Activated naive CD4-positive, alpha-beta T cell treated with anti-CD3 and anti-CD28 coated beads, Interleukin-2, amount 50 U/mL, for 72 hours (primary cell): ENCODE data around the gene FBRS. TPM values are rescaled to one million over a fixed set of nuclear protein-coding genes. Genes with fewer than 3 reads are reported as not detected.

ENCODE experiments used
- ATAC-seq, 2 donors: fragments of 150-1000 bp; cut with Tn5 transposase; 2 replicates each; pipeline ENCODE4 v1.10.0; 2021; ENCODE audit warnings: mild to moderate bottlenecking in 2 of 2, moderate library complexity in 2 of 2
- DNase-seq, 2 donors: peaks; one replicate each; pipeline ENCODE4 v3.0.0; 2021 to 2022; ENCODE audit warnings: low spot score in 2 of 2
- H3K27ac Mint-ChIP-seq, 2 donors: one replicate each; pipeline ENCODE4 v1.8.0; 2022; ENCODE audit warnings: mild to moderate bottlenecking in 2 of 2, mixed read lengths in 2 of 2
- H3K36me3 Mint-ChIP-seq, 2 donors: one replicate each; pipeline ENCODE4 v1.8.0; 2022; ENCODE audit warnings: mixed read lengths in 2 of 2
- H3K9me3 Mint-ChIP-seq, 2 donors: one replicate each; pipeline ENCODE4 v1.8.0; 2022; ENCODE audit warnings: mixed read lengths in 2 of 2
- total RNA-seq, 2 donors: library from RNA; stranded (reverse); gene quantifications; one replicate each; pipeline ENCODE4 v1.2.3, GENCODE V29; 2022

The FBRS gene
- total RNA-seq, 2 donors from 2014 or later = 104 to 117 TPM

- Mint-ChIP-seq H3K36me3 (peaks cover 33 to 51% of the 10 kb centered on the region in 2 donors), H3K9me3 (no peaks in the 10 kb centered on the region)
Observed at GRCh38 chr16:30656974-30657865, 1.0 kb upstream of the FBRS start.

GRCh38 chr16:30658731-30659506 lies 688 bp downstream of the FBRS start:
- H3K27ac Mint-ChIP-seq = peak overlapping the region; percentile 93 to 100
- ATAC-seq = peak; percentile 1 to 49
- peak; percentile 77 to 97 for DNase-seq

More at GRCh38 chr16:30656974-30657865, 1.0 kb upstream of the FBRS start:
- ATAC-seq (no peak), DNase-seq (no peak)
- peak overlapping the region; percentile 93 to 94 for H3K27ac Mint-ChIP-seq

GRCh38 chr16:30659507-30660423 lies 1.5 kb downstream of the FBRS start:
- Mint-ChIP-seq H3K27ac (peak overlapping the region; percentile 87 to 96), H3K9me3 (no peaks in the 10 kb centered on the region), H3K36me3 (peaks cover 37 to 59% of the 10 kb centered on the region in 2 donors)
- DNase-seq = peak in 1 of 2 donors; percentile 51
- no peak for ATAC-seq

More at GRCh38 chr16:30658731-30659506, 688 bp downstream of the FBRS start:
- H3K36me3 Mint-ChIP-seq = peaks cover 37 to 58% of the 10 kb centered on the region in 2 donors
- H3K9me3 Mint-ChIP-seq = no peaks in the 10 kb centered on the region

- DNase-seq = peak; percentile 75 to 79
- peak; percentile 17 to 29 for ATAC-seq
- H3K9me3 Mint-ChIP-seq = no peaks in the 10 kb centered on the region
- peaks cover 37 to 51% of the 10 kb centered on the region in 2 donors for H3K36me3 Mint-ChIP-seq
- peak overlapping the region; percentile 96 to 98 for H3K27ac Mint-ChIP-seq
Observed at GRCh38 chr16:30660424-30661261, 2.4 kb downstream of the FBRS start.

- Mint-ChIP-seq H3K9me3 (no peaks in the 10 kb centered on the region), H3K27ac (peak overlapping the region in 1 of 2 donors; percentile 96), H3K36me3 (peaks cover 37 to 42% of the 10 kb centered on the region in 2 donors)
- ATAC-seq (no peak), DNase-seq (no peak)
Observed at GRCh38 chr16:30662449-30662848, 4.2 kb downstream of the FBRS start.

GRCh38 chr16:30663038-30663437 lies 4.8 kb downstream of the FBRS start:
- peak overlapping the region; percentile 92 to 96 for H3K27ac Mint-ChIP-seq
- ATAC-seq = no peak
- H3K36me3 Mint-ChIP-seq = peaks cover 37 to 48% of the 10 kb centered on the region in 2 donors
- no peak for DNase-seq
- H3K9me3 Mint-ChIP-seq = no peaks in the 10 kb centered on the region

- DNase-seq (no peak), ATAC-seq (no peak)
- Mint-ChIP-seq H3K27ac (peak overlapping the region; percentile 92 to 96), H3K9me3 (no peaks in the 10 kb centered on the region), H3K36me3 (peaks cover 32 to 48% of the 10 kb centered on the region in 2 donors)
Observed at GRCh38 chr16:30663820-30664219, 5.6 kb downstream of the FBRS start.

- H3K36me3 Mint-ChIP-seq = peaks cover 31 to 46% of the 10 kb centered on the region in 2 donors
- no peak overlapping the region for H3K27ac Mint-ChIP-seq
- ATAC-seq (no peak), DNase-seq (no peak)
- no peaks in the 10 kb centered on the region for H3K9me3 Mint-ChIP-seq
Observed at GRCh38 chr16:30664616-30665109, 6.4 kb downstream of the FBRS start.

GRCh38 chr16:30665155-30665829 lies 7.1 kb downstream of the FBRS start:
- H3K36me3 Mint-ChIP-seq = peaks cover 30 to 45% of the 10 kb centered on the region in 2 donors
- ATAC-seq (no peak), DNase-seq (no peak)
- no peak overlapping the region for H3K27ac Mint-ChIP-seq
- no peaks in the 10 kb centered on the region for H3K9me3 Mint-ChIP-seq

- DNase-seq (no peak), ATAC-seq (no peak)
- H3K36me3 Mint-ChIP-seq = peaks cover 25 to 40% of the 10 kb centered on the region in 2 donors
- H3K9me3 Mint-ChIP-seq = no peaks in the 10 kb centered on the region
- peak overlapping the region in 1 of 2 donors; percentile 60 for H3K27ac Mint-ChIP-seq
Observed at GRCh38 chr16:30665830-30666190, 7.6 kb downstream of the FBRS start.

- peaks cover 17 to 32% of the 10 kb centered on the region in 2 donors for H3K36me3 Mint-ChIP-seq
- H3K27ac Mint-ChIP-seq = peak overlapping the region in 1 of 2 donors; percentile 60
- DNase-seq (no peak), ATAC-seq (no peak)
- no peaks in the 10 kb centered on the region for H3K9me3 Mint-ChIP-seq
Observed at GRCh38 chr16:30666681-30667080, 8.4 kb downstream of the FBRS start.

- peak in 1 of 2 donors; percentile 14 for ATAC-seq
- H3K36me3 Mint-ChIP-seq = peaks cover 12 to 24% of the 10 kb centered on the region in 2 donors
- H3K9me3 Mint-ChIP-seq = no peaks in the 10 kb centered on the region
- no peak for DNase-seq
- peak overlapping the region; percentile 68 to 71 for H3K27ac Mint-ChIP-seq
Observed at GRCh38 chr16:30667361-30667905, 9.2 kb downstream of the FBRS start.

- Mint-ChIP-seq H3K27ac (peak overlapping the region; percentile 68 to 71), H3K9me3 (no peaks in the 10 kb centered on the region), H3K36me3 (peaks cover 5 to 15% of the 10 kb centered on the region in 2 donors)
- DNase-seq (no peak), ATAC-seq (peak in 1 of 2 donors; percentile 2)
Observed at GRCh38 chr16:30668393-30668792, 10.2 kb downstream of the FBRS start.
